HCT116 (cell line): ENCODE data around the gene NFIA. TPM values are rescaled to one million over a fixed set of nuclear protein-coding genes. Genes with fewer than 3 reads are reported as not detected.

Experiments
- ATAC-seq: fragments of 200-7000 bp; cut with Tn5 transposase; 2 replicates; pipeline ENCODE4 v1.9.1; 2020; ENCODE audit warnings: mild to moderate bottlenecking, moderate library complexity
- BruUV-seq: library from RNA; stranded (reverse); fragments of 400-500 nt; replicated peaks from 2 replicates; lab custom pipeline; 2021; lab: Mats Ljungman, UMichigan
- CTCF ChIA-PET: fragments of 300-600 bp; sonication (Branson Sonifier 250); formaldehyde crosslinking; loops from one replicate; lab custom pipeline; 2021; ENCODE audit warnings: antibody characterized with exemption; lab: Charles Lee
- POLR2A ChIA-PET: fragments of 300-600, 350-600 bp; sonication (Branson Sonifier 250); formaldehyde crosslinking; loops from one replicate; lab custom pipeline; 2021; ENCODE audit warnings: antibody characterized with exemption; lab: Charles Lee
- RAD21 ChIA-PET, 2 experiments: fragments of 300-600 bp; sonication (Branson Sonifier 250); formaldehyde crosslinking; loops; one replicate each; lab custom pipeline; 2023; ENCODE audit warnings: low total read pairs in 2 of 2; ENCODE audit not compliant: uncharacterized antibody in 2 of 2, unreplicated experiment in 2 of 2, low non-redundant PET in 1 of 2; lab: Charles Lee
- DNase-seq: peaks from one replicate; pipeline ENCODE4 v3.0.0-alpha.2; 2010; ENCODE audit warnings: low read depth, low spot score
- H2AFZ ChIP-seq: fragments of 200-600 bp; shearing (Covaris generic), sonication (generic); 2 replicates; pipeline ENCODE4 v1.6.1; 2017; ENCODE audit warnings: low read depth, mixed run types, mixed read lengths, antibody characterized with exemption, low read length; ENCODE audit not compliant: poor library complexity, severe bottlenecking
- H3K27ac ChIP-seq: 2 replicates; pipeline ENCODE4 v1.5.1; 2012; ENCODE audit warnings: low read depth, low read length
- H3K27me3 ChIP-seq: fragments of 200-600 bp; sonication (generic); 2 replicates; pipeline ENCODE4 v1.6.1; 2016; ENCODE audit warnings: mixed run types, low read length, mixed read lengths; ENCODE audit not compliant: insufficient read depth
- H3K36me3 ChIP-seq, 2 experiments: fragments of 200-500 bp in 1 of 2; fragments of 200-600 bp in 1 of 2; sonication (Bioruptor generic) in 1 of 2; sonication (generic) in 1 of 2; 2 replicates each; pipeline versions ENCODE4 v1.5.1 to v1.6.1; 2014 to 2016; ENCODE audit warnings: low read length in 2 of 2, inconsistent platforms in 1 of 2, mixed read lengths in 1 of 2, mixed run types in 1 of 2; ENCODE audit not compliant: insufficient read depth in 2 of 2, control insufficient read depth in 1 of 2
- H3K4me1 ChIP-seq, 2 experiments: fragments of 200-600 bp in 1 of 2; sonication (generic) in 1 of 2; 2 replicates each; pipeline versions ENCODE4 v1.5.1 to v1.6.1; 2012 to 2017; ENCODE audit warnings: low read length in 2 of 2, inconsistent platforms in 1 of 2, mild to moderate bottlenecking in 1 of 2, mixed read lengths in 1 of 2, mixed run types in 1 of 2, moderate library complexity in 1 of 2; ENCODE audit not compliant: insufficient read depth in 2 of 2, control insufficient read depth in 1 of 2
- H3K4me2 ChIP-seq: fragments of 200-600 bp; sonication (generic); 2 replicates; pipeline ENCODE4 v1.6.1; 2017; ENCODE audit warnings: mixed run types, low read length, mixed read lengths
- H3K4me3 ChIP-seq, 2 experiments: fragments of 200-600 bp in 1 of 2; sonication (generic) in 1 of 2; replicated peaks in 1 of 2; 2 replicates each; pipeline ENCODE4 v1.5.1; 2011 to 2016; ENCODE audit warnings: low read length in 2 of 2, control low read depth in 1 of 2, low read depth in 1 of 2, mild to moderate bottlenecking in 1 of 2, mixed read lengths in 1 of 2, mixed run types in 1 of 2
- H3K79me2 ChIP-seq: fragments of 200-600 bp; sonication (generic); 2 replicates; pipeline ENCODE4 v1.6.1; 2017; ENCODE audit warnings: mild to moderate bottlenecking, mixed run types, low read length, moderate library complexity, mixed read lengths; ENCODE audit not compliant: insufficient read depth
- H3K9ac ChIP-seq: fragments of 200-600 bp; sonication (generic); 2 replicates; pipeline ENCODE4 v1.6.1; 2016; ENCODE audit warnings: low read length, mixed read lengths
- H3K9me2 ChIP-seq: fragments of 200-600 bp; sonication (generic), shearing (Covaris generic); 2 replicates; pipeline ENCODE4 v1.6.1; 2017; ENCODE audit warnings: mixed run types, mild to moderate bottlenecking, moderate library complexity; ENCODE audit not compliant: insufficient read depth
- H3K9me3 ChIP-seq, 2 experiments: fragments of 200-500 bp in 1 of 2; fragments of 200-600 bp in 1 of 2; sonication (Bioruptor generic) in 1 of 2; sonication (generic) in 1 of 2; 2 replicates each; pipeline ENCODE4 v1.6.1; 2014 to 2017; ENCODE audit warnings: low read length in 2 of 2, mixed read lengths in 2 of 2, inconsistent platforms in 1 of 2, low read depth in 1 of 2, mild to moderate bottlenecking in 1 of 2, mixed run types in 1 of 2, moderate library complexity in 1 of 2; ENCODE audit not compliant: control insufficient read depth in 1 of 2, insufficient read depth in 1 of 2
- H4K20me1 ChIP-seq: fragments of 200-600 bp; sonication (generic), shearing (Covaris generic); 2 replicates; pipeline ENCODE4 v1.6.1; 2017; ENCODE audit warnings: mixed run types, mild to moderate bottlenecking, moderate library complexity; ENCODE audit not compliant: insufficient read depth
- CBX3 ChIP-seq: IDR thresholded peaks from 2 replicates; pipeline ENCODE4 v1.6.1; 2012; ENCODE audit warnings: low read depth
- ELF1 ChIP-seq: IDR thresholded peaks from 2 replicates; pipeline ENCODE4 v1.6.1; 2012; ENCODE audit warnings: low read depth, borderline replicate concordance
- EZH2 ChIP-seq: fragments of 200-600 bp; sonication (generic); IDR thresholded peaks from 2 replicates; pipeline ENCODE4 v1.6.1; 2017; ENCODE audit warnings: antibody characterized with exemption, mixed run types
- JUND ChIP-seq: IDR thresholded peaks from 2 replicates; pipeline ENCODE4 v1.6.1; 2012
- MAX ChIP-seq: IDR thresholded peaks from 2 replicates; pipeline ENCODE4 v1.6.1; 2012
- POLR2A ChIP-seq: IDR thresholded peaks from 2 replicates; pipeline ENCODE4 v1.7.0; 2011; ENCODE audit warnings: borderline replicate concordance; ENCODE audit not compliant: insufficient read depth, insufficient read length; ENCODE audit errors: extremely low read depth
- RAD21 ChIP-seq: IDR thresholded peaks from 2 replicates; pipeline ENCODE4 v1.6.1; 2012; ENCODE audit warnings: low read depth, mild to moderate bottlenecking
- SIN3A ChIP-seq: IDR thresholded peaks from 2 replicates; pipeline ENCODE4 v1.6.1; 2012; ENCODE audit warnings: low read depth
- SP1 ChIP-seq: IDR thresholded peaks from 2 replicates; pipeline ENCODE4 v1.6.1; 2012; ENCODE audit warnings: low read depth
- SRF ChIP-seq: IDR thresholded peaks from 2 replicates; pipeline ENCODE4 v1.6.1; 2012; ENCODE audit warnings: low read depth
- TCF7L2 ChIP-seq: IDR thresholded peaks from 2 replicates; pipeline ENCODE4 v1.7.0; 2011; ENCODE audit warnings: borderline replicate concordance, inconsistent platforms; ENCODE audit not compliant: insufficient read depth, insufficient read length; ENCODE audit errors: extremely low read depth
- YY1 ChIP-seq: IDR thresholded peaks from 2 replicates; pipeline ENCODE4 v1.6.1; 2011; ENCODE audit warnings: low read length, low read depth, moderate library complexity, mild to moderate bottlenecking; ENCODE audit not compliant: insufficient replicate concordance; ENCODE audit errors: extremely low read depth
- ZFX ChIP-seq: fragments of 450-650 bp; IDR thresholded peaks from 2 replicates; pipeline ENCODE4 v1.6.1; 2017
- ZNF274 ChIP-seq: fragments of 200-500 bp; sonication (Bioruptor generic); IDR thresholded peaks from 2 replicates; pipeline ENCODE4 v1.6.1; 2014; ENCODE audit warnings: mild to moderate bottlenecking, low read depth, low read length, inconsistent platforms
- intact Hi-C: fragments of 100-400 bp; cut with micrococcal nuclease; formaldehyde crosslinking; loops from 2 replicates; pipeline ENCODE4 v1.10.0; 2022
- total RNA-seq: library from RNA; stranded (reverse); gene quantifications from one replicate; pipeline ENCODE4 v1.2.1, GENCODE V29; 2021; ENCODE audit not compliant: unreplicated experiment

The NFIA gene
- total RNA-seq, 1 experiment from 2014 or later, result 17.2 TPM

GRCh38 chr1:61052395-61053225 lies 29.8 kb upstream of the NFIA start:
- Histone ChIP-seq H3K79me2 (no peaks in the 10 kb centered on the region), H3K27me3 (no peaks in the 10 kb centered on the region), H3K27ac (no peak overlapping the region), H3K9ac (no peak overlapping the region)
- POLR2A ChIA-PET, result no interaction called here
- intact Hi-C loops, result loop anchor here (10.0 kb wide), 1 partner anchor 532 kb away; no protein-coding TSS in a partner anchor
- no peak for ATAC-seq
- no peak for TF ChIP-seq YY1
- TF ChIP-seq SP1, result no peak
- no peak for TF ChIP-seq TCF7L2
- no peak for TF ChIP-seq SRF
- TF ChIP-seq EZH2, result no peak
- TF ChIP-seq JUND, result no peak
- TF ChIP-seq SIN3A, result no peak
- TF ChIP-seq ELF1, result no peak
- no peak for TF ChIP-seq MAX
- TF ChIP-seq CBX3, result no peak
- no peak for TF ChIP-seq RAD21
- no peak for TF ChIP-seq ZFX
- TF ChIP-seq POLR2A, result no peak
- no peak for TF ChIP-seq ZNF274
- TF ChIP-seq, all 23 proteins: peak for 0
- Histone ChIP-seq H3K4me3 (no peak overlapping the region), H3K9me2 (no peaks in the 10 kb centered on the region), H3K4me2 (no peak overlapping the region), H4K20me1 (no peaks in the 10 kb centered on the region), H3K36me3 (no peaks in the 10 kb centered on the region), H2AFZ (peak overlapping the region; percentile 84), H3K4me1 (peaks cover 0 to 14% of the 10 kb centered on the region in 2 experiments; a peak in 2 of 4 replicates), H3K9me3 (no peaks in the 10 kb centered on the region)
- ChIA-PET CTCF (no interaction called here), RAD21 (no interaction called here)
- no peak for DNase-seq
- no TSS peak for BruUV-seq
